Panc1 (cell line): ENCODE measurements around the gene TACR1.

ENCODE experiments used
- POLR2AphosphoS5 ChIP-seq: IDR thresholded peaks from 2 replicates; pipeline ENCODE4 v1.6.1; 2012; ENCODE audit warnings: mild to moderate bottlenecking, low read depth, low read length, moderate library complexity
- TF ChIP-seq, protein P1 (sequence below): fragments of 450-650 bp; IDR thresholded peaks from 2 replicates; pipeline ENCODE4 v1.5.1; 2017; ENCODE audit warnings: mild to moderate bottlenecking

GRCh38 chr2:75180476-75180875, 18.8 kb downstream of the TACR1 start:
- TF ChIP-seq, protein P1, sequence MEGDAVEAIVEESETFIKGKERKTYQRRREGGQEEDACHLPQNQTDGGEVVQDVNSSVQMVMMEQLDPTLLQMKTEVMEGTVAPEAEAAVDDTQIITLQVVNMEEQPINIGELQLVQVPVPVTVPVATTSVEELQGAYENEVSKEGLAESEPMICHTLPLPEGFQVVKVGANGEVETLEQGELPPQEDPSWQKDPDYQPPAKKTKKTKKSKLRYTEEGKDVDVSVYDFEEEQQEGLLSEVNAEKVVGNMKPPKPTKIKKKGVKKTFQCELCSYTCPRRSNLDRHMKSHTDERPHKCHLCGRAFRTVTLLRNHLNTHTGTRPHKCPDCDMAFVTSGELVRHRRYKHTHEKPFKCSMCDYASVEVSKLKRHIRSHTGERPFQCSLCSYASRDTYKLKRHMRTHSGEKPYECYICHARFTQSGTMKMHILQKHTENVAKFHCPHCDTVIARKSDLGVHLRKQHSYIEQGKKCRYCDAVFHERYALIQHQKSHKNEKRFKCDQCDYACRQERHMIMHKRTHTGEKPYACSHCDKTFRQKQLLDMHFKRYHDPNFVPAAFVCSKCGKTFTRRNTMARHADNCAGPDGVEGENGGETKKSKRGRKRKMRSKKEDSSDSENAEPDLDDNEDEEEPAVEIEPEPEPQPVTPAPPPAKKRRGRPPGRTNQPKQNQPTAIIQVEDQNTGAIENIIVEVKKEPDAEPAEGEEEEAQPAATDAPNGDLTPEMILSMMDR = no peak
- TF ChIP-seq POLR2AphosphoS5 = no peak
